HL-60/S4 treated with retinoic acid at 250 ng/mL for 4 days and 3 days (cell line): ENCODE measurements around the gene PRCD.
"Not testable (repeated sequence)": the region's sequence is repeated elsewhere in the genome, so short reads cannot be mapped to it uniquely, and the experiment has no call there.

Experiments used
- in situ Hi-C: fragments of 300-500 bp; cut with MboI; formaldehyde crosslinking; loops from 2 replicates; pipeline ENCODE4 v1.7.0; 2022; ENCODE audit warnings: low sequenced_read_pairs

PRCD gene

GRCh38 chr17:76525513-76525833 is 14.4 kb upstream of the PRCD start:
- in situ Hi-C loops, result not testable (repeated sequence)

GRCh38 chr17:76527016-76527415 is 12.8 kb upstream of the PRCD start:
- in situ Hi-C loops, result not testable (repeated sequence)

- in situ Hi-C loops, result no loop called here
Observed at GRCh38 chr17:76527430-76528111, 12.3 kb upstream of the PRCD start.

DNA sequence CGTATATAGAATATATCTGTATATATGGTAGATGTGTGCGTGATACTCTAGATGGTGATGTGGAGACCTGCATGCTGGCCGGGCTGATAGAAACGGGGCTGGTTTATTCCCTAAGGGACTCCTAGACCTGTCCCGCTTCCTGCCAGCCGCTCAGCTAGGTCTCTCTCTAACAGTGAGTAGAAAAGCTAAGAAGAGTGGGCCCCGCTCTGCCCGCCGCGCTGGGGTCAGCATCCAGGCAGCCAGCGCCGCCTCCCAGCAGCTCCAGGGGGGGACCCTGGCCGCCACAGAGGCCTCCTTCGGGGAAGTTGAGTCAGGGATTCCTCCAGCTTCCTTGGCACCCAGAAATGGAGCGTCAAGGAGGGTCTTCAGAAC is 11.7 kb upstream of the PRCD start:
- in situ Hi-C loops, result no loop called here

DNA sequence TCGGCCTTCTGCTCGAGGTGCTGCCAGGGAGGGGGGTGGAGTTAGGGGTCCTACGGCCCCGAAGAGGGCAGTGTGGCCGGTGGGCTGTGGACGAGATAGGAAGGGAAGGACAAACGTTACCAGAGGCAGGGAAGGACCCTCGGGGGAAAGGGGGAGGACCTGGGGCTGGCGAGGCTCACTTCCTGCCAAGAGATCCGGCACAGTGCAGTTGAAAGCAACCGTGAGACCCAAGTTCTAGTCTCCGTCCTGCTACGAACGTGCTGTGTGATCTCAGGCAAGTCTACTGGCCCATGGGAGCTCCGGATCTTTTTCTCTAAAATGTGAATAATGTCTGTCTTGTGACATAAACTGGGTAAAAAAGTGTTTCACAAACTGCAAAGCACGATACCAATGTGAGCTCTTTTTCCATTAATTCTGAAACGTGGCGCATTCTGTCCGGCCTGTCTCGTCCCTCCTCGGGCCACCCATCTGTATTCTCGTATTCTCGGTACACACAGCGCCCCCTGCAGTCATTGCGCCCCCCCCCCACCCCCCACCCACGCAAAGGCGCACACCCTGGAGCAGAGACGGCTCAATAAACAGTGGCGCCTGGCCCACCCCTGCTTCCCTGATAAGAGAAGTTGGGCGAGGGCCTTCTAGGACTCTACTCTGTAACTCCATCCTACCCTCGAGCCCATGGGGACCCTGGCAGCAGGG is 11.2 kb upstream of the PRCD start:
- in situ Hi-C loops, result no loop called here

DNA sequence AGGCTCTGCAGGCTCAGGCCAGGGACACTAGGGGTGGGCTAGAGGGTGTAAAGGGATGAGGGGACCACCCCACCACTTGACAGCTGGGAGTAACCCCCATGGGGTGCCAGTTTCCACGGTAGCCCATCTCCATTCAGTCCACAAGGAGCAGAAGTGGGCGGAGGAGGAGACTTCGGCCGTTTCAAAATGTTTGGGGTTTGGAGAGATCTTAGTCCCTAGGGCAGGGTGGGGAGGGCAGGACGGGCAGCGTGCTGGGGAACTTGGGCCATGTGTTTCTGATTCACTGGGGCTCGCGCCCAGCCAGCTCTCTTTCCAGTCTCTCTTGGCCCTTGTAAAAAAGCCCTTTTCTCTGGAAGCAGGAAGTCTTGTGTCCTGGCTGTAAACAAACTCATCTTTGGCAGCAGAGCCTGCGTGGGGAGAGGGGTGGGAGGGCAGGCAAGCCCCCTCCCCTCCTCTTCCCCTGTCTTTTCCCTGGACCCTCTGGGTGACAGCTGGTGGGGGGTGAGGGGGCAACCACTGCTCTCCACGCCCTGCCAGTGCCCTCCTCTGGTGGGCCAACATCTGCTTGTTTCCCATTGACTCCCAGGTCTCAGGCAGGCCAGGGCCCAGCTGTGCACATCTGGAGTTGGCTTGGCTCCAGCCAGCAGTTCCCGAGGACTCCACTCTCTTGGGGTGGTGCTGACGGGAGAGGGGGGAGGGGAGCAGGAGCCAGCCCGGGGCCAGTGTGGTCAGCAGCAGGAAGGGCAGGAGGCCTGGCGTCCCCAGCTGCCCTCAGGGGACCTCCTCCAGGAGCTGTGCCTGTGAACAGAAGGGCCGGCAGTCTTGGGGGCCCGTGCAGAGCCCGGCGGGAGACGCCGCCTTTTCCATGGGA is 10.4 kb upstream of the PRCD start:
- in situ Hi-C loops, result no loop called here

DNA sequence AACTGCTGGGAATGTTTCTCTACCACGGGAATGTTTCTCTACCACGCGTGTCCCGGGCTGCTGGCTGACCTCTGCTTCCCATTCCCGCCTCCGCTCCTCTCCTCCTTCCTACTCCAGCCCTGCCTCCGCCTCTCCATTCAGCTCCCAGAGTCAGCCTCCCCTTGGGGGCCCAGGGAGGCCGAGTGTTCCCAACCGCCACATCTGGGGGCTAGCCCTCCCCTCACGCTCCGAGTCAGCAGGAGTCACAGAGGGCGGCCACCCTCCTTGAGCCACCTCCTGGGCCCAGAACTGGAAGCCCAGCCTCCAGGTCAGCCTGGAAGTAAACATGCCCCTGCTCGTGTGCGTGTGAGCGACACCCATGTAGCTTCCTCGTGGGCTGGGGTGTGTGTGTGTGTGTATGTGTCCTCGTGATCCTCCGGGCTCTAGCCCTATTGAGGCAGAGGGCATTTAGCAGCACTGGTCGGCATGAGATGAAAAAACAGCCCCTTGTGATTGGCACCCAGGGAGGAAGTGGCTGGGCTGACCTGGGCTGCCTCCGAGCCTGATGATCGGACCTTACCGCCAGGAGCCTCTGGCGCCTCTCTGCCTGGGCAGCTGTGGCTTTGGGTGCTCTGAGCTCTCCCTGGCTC is 9.6 kb upstream of the PRCD start:
- in situ Hi-C loops, result no loop called here

GRCh38 chr17:76530811-76531485 is 8.9 kb upstream of the PRCD start:
- in situ Hi-C loops, result no loop called here

GRCh38 chr17:76531486-76532038 is 8.3 kb upstream of the PRCD start:
- in situ Hi-C loops, result no loop called here

- in situ Hi-C loops, result no loop called here
Observed at GRCh38 chr17:76532072-76532651, 7.7 kb upstream of the PRCD start.

DNA sequence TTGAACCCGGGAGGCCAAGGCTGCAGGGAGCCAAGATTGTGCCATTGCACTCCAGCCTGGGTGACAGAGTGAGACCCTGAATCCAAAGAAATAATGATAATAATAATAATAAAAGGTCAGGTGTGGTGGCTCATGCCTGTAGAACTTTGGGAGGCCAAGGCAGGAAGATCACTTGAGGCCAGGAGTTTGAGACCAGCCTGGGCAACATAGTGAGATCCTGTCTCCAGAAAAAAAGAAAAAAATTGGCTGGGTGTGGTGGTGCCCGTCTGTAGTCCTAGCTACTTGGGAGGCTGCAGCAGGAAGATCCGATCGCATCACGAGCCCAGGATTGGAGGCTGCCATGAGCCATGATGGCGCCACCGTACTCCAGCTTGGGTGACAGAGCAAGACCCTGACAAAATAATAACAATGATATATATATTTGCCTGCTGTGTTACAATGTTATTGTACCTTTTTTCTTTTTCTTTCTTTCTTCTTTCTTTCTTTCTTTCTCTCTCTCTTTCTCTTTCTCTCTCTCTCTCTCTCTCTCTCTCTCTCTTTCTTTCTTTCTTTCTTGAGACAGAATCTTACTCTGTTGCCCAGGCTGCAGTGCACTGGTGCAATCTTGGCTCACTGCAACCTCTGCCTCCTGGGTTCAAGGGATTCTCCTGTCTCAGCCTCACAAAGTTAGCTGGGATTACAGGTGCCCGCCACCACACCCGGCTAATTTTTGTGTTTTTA is 6.0 kb upstream of the PRCD start:
- in situ Hi-C loops, result not testable (repeated sequence)

GRCh38 chr17:76534831-76535732 is 4.8 kb upstream of the PRCD start:
- in situ Hi-C loops, result no loop called here

DNA sequence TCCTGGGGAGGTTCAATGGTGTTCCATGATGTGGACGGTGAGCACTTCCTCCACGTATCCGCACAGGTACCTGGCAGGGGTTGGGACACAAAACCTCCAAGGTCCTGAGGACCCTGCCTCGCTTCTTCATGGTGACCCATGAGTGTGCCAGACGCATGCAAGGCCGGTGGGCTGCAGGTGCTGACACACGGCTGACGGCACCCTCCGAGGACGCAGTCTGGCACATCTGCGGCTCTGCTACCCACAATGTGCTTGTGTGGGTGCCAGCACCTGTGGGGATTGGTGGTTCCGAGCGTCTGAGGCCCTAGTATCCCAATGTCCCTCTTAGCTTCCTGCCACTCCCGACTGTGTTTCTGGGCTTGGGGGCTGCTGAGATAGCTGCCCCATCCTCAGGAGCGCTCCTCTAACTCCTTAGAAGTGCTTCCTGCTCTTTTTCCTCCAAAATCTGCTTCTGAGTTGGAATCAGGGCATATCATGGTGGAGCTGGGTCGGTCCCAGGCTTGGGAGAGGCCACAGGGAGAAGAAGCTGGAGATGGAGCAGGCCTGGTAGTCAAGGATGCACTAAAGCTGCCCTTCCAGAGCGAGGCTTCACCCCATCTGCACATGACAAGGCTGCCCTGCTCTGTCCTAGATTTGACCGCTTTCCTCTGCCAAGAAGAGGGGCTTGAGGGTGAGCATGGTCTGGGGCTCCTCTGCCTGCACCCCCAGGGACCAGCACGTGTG is 3.9 kb upstream of the PRCD start:
- in situ Hi-C loops, result no loop called here

GRCh38 chr17:76536511-76537287 is 3.1 kb upstream of the PRCD start:
- in situ Hi-C loops, result no loop called here

DNA sequence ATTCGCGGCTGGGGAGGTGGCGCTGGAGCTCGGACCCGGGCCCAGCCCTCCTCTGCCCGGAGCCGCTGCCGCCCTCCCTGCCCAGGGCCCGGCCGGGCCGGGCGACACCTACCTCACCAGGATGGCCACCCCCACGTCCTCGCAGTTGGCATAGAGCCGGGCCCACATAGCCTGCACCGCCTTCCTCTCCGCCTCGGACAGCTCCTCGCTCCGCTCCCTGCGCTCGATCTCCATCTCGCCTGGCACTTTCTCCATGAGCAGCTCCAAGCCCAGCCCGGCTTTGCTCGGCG is 2.6 kb upstream of the PRCD start:
- in situ Hi-C loops, result no loop called here

- in situ Hi-C loops, result no loop called here
Observed at GRCh38 chr17:76537578-76538280, 2.1 kb upstream of the PRCD start, which contains the start of gene CYGB. TSS of gene CYGB (minus strand) at chr17:76537709. CDS start at chr17:76537542, 167 bp downstream.
